ENCODE data around the gene SFPQ. TPM values are rescaled to one million over a fixed set of nuclear protein-coding genes. Genes with fewer than 3 reads are reported as not detected.

Gene SFPQ
- total RNA-seq, 1 experiment from 2014 or later = 299 TPM

DNA sequence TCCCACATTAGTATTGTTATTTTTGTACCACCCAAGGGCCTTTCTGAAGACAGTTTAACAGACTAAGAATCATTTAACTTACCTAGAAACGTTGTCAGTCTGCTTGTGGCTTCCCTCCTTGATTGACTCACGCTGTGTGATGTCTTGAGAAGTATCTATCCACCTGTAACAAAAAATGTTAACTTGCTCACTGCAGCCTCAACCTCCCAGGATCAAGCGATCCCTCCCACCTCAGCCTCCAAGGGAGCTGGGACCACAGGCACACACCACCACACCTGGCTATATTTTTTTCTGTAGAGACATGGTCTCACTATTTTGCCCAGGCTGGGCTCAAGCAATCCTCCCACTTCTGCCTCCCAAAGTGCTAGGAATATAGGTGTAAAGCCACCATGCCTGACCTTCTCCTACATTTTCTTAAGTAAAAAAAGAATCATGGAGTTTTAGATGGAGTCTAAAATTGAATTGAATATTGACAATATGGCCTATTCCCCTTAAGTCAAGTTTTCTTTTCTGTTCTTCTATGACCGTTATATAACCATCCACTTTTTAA lies 15.6 kb downstream of the SFPQ start:
- ChIA-PET CTCF (no interaction called here), POLR2A (ENCODE audit: unreplicated experiment) (no interaction called here)
- H3K4me1 ChIP-seq (replicated peaks; ENCODE audit: insufficient read depth) = no peaks in the 10 kb centered on the region
- no peak overlapping the region for H3K4me3 ChIP-seq
- BruUV-seq (replicated peaks) = no TSS peak
- intact Hi-C loops (cut with micrococcal nuclease; ENCODE audit: unreplicated experiment) = no loop called here
- TF ChIP-seq EZH2 (IDR thresholded peaks at IDR 0.05; ENCODE audit: low read depth) = no peak
- no peak for TF ChIP-seq CTCF (conservative IDR thresholded peaks at IDR 0.05)
- peaks cover 53% of the 10 kb centered on the region for H3K36me3 ChIP-seq (ENCODE audit: low read depth)
- peaks cover 95% of the 10 kb centered on the region for H3F3A ChIP-seq (ENCODE audit: insufficient read depth, low read depth)
- peaks cover 37% of the 10 kb centered on the region for H3K79me2 ChIP-seq (ENCODE audit: low read depth)
- H4K20me1 ChIP-seq (ENCODE audit: insufficient read depth) = peaks cover 80% of the 10 kb centered on the region
- H3K27ac ChIP-seq = no peak overlapping the region
- no peak overlapping the region for H3K4me2 ChIP-seq
- no peak overlapping the region for H2AFZ ChIP-seq
- H3K9me3 ChIP-seq (ENCODE audit: insufficient read depth, low read depth) = no peaks in the 10 kb centered on the region
- H3K27me3 ChIP-seq (ENCODE audit: insufficient read depth, low read depth) = no peaks in the 10 kb centered on the region
- DNase-seq = no peak
- H3K9me2 ChIP-seq (ENCODE audit: insufficient read depth) = no peaks in the 10 kb centered on the region

DNA sequence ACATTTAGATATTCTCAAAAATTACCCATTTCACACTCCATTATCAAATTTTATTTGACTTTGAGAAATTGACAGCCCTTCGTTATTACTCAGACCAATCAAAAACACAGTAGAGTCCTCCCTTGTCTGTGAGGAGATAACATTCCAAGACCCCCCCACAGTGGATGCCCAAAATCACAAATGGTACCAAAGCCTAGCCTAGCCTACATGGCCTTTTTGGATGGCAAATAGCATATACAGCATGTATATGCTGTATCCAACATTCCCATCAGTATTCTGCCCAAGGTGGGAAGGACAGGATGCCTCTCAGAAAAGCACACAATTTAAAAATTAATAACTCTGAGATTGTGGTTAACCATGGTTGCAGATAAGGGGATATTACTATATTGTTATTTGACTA lies 17.3 kb downstream of the SFPQ start:
- Histone ChIP-seq H3K36me3 (ENCODE audit: low read depth) (peaks cover 36% of the 10 kb centered on the region), H3K4me2 (no peak overlapping the region), H3K4me3 (no peak overlapping the region), H2AFZ (no peak overlapping the region), H3K27ac (no peak overlapping the region), H3K9me3 (ENCODE audit: insufficient read depth, low read depth) (no peaks in the 10 kb centered on the region), H3K9me2 (ENCODE audit: insufficient read depth) (no peaks in the 10 kb centered on the region), H3F3A (ENCODE audit: insufficient read depth, low read depth) (peaks cover 78% of the 10 kb centered on the region), H3K4me1 (replicated peaks; ENCODE audit: insufficient read depth) (no peaks in the 10 kb centered on the region), H4K20me1 (ENCODE audit: insufficient read depth) (peaks cover 62% of the 10 kb centered on the region), H3K79me2 (ENCODE audit: low read depth) (peaks cover 20% of the 10 kb centered on the region), H3K27me3 (ENCODE audit: insufficient read depth, low read depth) (no peaks in the 10 kb centered on the region)
- DNase-seq = no peak
- no peak for TF ChIP-seq CTCF (conservative IDR thresholded peaks at IDR 0.05)
- no peak for TF ChIP-seq EZH2 (IDR thresholded peaks at IDR 0.05; ENCODE audit: low read depth)
- POLR2A ChIA-PET (ENCODE audit: unreplicated experiment) = no interaction called here
- intact Hi-C loops (cut with micrococcal nuclease; ENCODE audit: unreplicated experiment) = no loop called here
- CTCF ChIA-PET = no interaction called here
- no TSS peak for BruUV-seq (replicated peaks)

GRCh38 chr1:35175098-35175576 lies 17.8 kb downstream of the SFPQ start:
- CTCF ChIA-PET = no interaction called here
- no TSS peak for BruUV-seq (replicated peaks)
- TF ChIP-seq EZH2 (IDR thresholded peaks at IDR 0.05; ENCODE audit: low read depth) (no peak), CTCF (conservative IDR thresholded peaks at IDR 0.05) (no peak)

More at GRCh38 chr1:35175098-35175576, 17.8 kb downstream of the SFPQ start:
- no peaks in the 10 kb centered on the region for H3K9me3 ChIP-seq (ENCODE audit: insufficient read depth, low read depth)
- H3K27ac ChIP-seq = no peak overlapping the region
- peaks cover 58% of the 10 kb centered on the region for H4K20me1 ChIP-seq (ENCODE audit: insufficient read depth)
- H3K36me3 ChIP-seq (ENCODE audit: low read depth) = peaks cover 31% of the 10 kb centered on the region
- H2AFZ ChIP-seq = no peak overlapping the region
- H3K4me1 ChIP-seq (replicated peaks; ENCODE audit: insufficient read depth) = no peaks in the 10 kb centered on the region
- DNase-seq = no peak
- POLR2A ChIA-PET (ENCODE audit: unreplicated experiment) = no interaction called here
- H3K79me2 ChIP-seq (ENCODE audit: low read depth) = peaks cover 15% of the 10 kb centered on the region
- H3K4me3 ChIP-seq = no peak overlapping the region
- no peak overlapping the region for H3K4me2 ChIP-seq
- no peaks in the 10 kb centered on the region for H3K9me2 ChIP-seq (ENCODE audit: insufficient read depth)
- H3F3A ChIP-seq (ENCODE audit: insufficient read depth, low read depth) = peaks cover 73% of the 10 kb centered on the region
- no peaks in the 10 kb centered on the region for H3K27me3 ChIP-seq (ENCODE audit: insufficient read depth, low read depth)
- intact Hi-C loops (cut with micrococcal nuclease; ENCODE audit: unreplicated experiment) = no loop called here
